A549 (cell line): ENCODE results near the gene RNF17. TPM values are rescaled to one million over a fixed set of nuclear protein-coding genes. Genes with fewer than 3 reads are reported as not detected.
"Not testable (repeated sequence)": the region's sequence is repeated elsewhere in the genome, so short reads cannot be mapped to it uniquely, and the experiment has no call there.

ENCODE experiments used
- ATAC-seq, 2 experiments: fragments of 200-7000 bp in 1 of 2; fragments of >200 bp in 1 of 2; cut with Nextera tagmentation in 1 of 2; cut with Tn5 transposase in 1 of 2; 3 replicates each; pipeline versions ENCODE4 v1.8.0 to v1.9.1; 2018 to 2020; ENCODE audit warnings: mild to moderate bottlenecking in 1 of 2, moderate library complexity in 1 of 2
- CTCF ChIA-PET: fragments of 300-600 bp; sonication (Branson Sonifier 250); formaldehyde crosslinking; extraction: SDS; loops from one replicate; lab custom pipeline; 2021; ENCODE audit warnings: antibody characterized with exemption, inconsistent platforms; lab: Yijun Ruan, JAX
- POLR2A ChIA-PET: fragments of 350-600 bp; formaldehyde crosslinking; extraction: SDS; loops from one replicate; lab custom pipeline; 2021; ENCODE audit warnings: antibody characterized with exemption, inconsistent platforms; lab: Yijun Ruan, JAX
- DNase-seq, 2 experiments: peaks; one replicate each; pipeline versions ENCODE4 v3.0.0 to v3.0.0-alpha.2; 2011 to 2016; ENCODE audit warnings: low read depth in 1 of 2, low spot score in 1 of 2
- FAIRE-seq: peaks from 2 replicates; lab custom pipeline; 2011; peaks lifted over from hg19 to GRCh38; lab: Jason Lieb, UNC
- H3K27ac ChIP-seq, 2 experiments: fragments of >200 bp; sonication (Bioruptor Twin); formaldehyde crosslinking; 3 replicates each; pipeline ENCODE4 v1.5.1; 2016 to 2017
- H3K4me1 ChIP-seq: fragments of >200 bp; sonication (Bioruptor Twin); formaldehyde crosslinking; 3 replicates; pipeline ENCODE4 v1.6.1; 2016
- H3K4me2 ChIP-seq: fragments of >200 bp; sonication (Bioruptor Twin); formaldehyde crosslinking; 3 replicates; pipeline ENCODE4 v1.6.1; 2016
- H3K4me3 ChIP-seq: fragments of >200 bp; sonication (Bioruptor Twin); formaldehyde crosslinking; 3 replicates; pipeline ENCODE4 v1.5.1; 2016
- H3K9me3 ChIP-seq: fragments of >200 bp; sonication (Bioruptor Twin); formaldehyde crosslinking; 3 replicates; pipeline ENCODE4 v1.6.1; 2016
- CBX2 ChIP-seq: fragments of 200-600 bp; sonication (generic); IDR thresholded peaks from 2 replicates; pipeline ENCODE4 v1.6.1; 2016; ENCODE audit warnings: low read depth, mild to moderate bottlenecking, borderline replicate concordance
- CHD4 ChIP-seq: fragments of 200-600 bp; sonication (generic); IDR thresholded peaks from 2 replicates; pipeline ENCODE4 v1.6.1; 2016; ENCODE audit warnings: antibody characterized with exemption, mild to moderate bottlenecking, borderline replicate concordance
- EHF ChIP-seq: fragments of 250-450 bp; sonication (Bioruptor Pico); IDR thresholded peaks from 2 replicates; pipeline ENCODE4 v1.5.0; 2020; ENCODE audit warnings: mild to moderate bottlenecking
- JUN ChIP-seq, 2 experiments: fragments of >200 bp; sonication (Bioruptor Twin); formaldehyde crosslinking; IDR thresholded peaks; 2 replicates in 1 of 2; 3 replicates in 1 of 2; pipeline ENCODE4 v1.6.1; 2016 to 2017
- RAD21 ChIP-seq, 2 experiments: fragments of >200 bp in 1 of 2; sonication (Bioruptor Twin) in 1 of 2; formaldehyde crosslinking in 1 of 2; IDR thresholded peaks in 1 of 2; conservative IDR thresholded peaks in 1 of 2; 2 replicates in 1 of 2; 3 replicates in 1 of 2; pipeline ENCODE4 v1.6.1; 2012 to 2018; ENCODE audit warnings: inconsistent platforms in 1 of 2
- RARB ChIP-seq: fragments of 250-450 bp; sonication (Bioruptor Pico); IDR thresholded peaks from 2 replicates; pipeline ENCODE4 v1.8.0; 2021; ENCODE audit warnings: mild to moderate bottlenecking, moderate library complexity
- RFX5 ChIP-seq: fragments of 450-650 bp; IDR thresholded peaks from 2 replicates; pipeline ENCODE4 v1.7.1; 2014; ENCODE audit warnings: antibody characterized with exemption, mild to moderate bottlenecking, moderate library complexity
- RNF2 ChIP-seq: fragments of 200-600 bp; sonication (generic); IDR thresholded peaks from 2 replicates; pipeline ENCODE4 v1.6.1; 2016; ENCODE audit warnings: low read depth, mild to moderate bottlenecking, antibody characterized with exemption, moderate library complexity, borderline replicate concordance
- SMC3 ChIP-seq: fragments of >200 bp; sonication (Bioruptor Twin); formaldehyde crosslinking; IDR thresholded peaks from 3 replicates; pipeline ENCODE4 v1.6.1; 2018; ENCODE audit warnings: inconsistent platforms
- WGBS: methylation state at CpG from one replicate; pipeline ENCODE4 v1.1.6; 2017; ENCODE audit errors: missing lambda C conversion rate; 5-methylcytosine and 5-hydroxymethylcytosine counted together
- polyA plus RNA-seq, 4 experiments: library from polyadenylated mRNA; depleted of rRNA in 3 of 4; stranded (reverse); fragments of >200 nt; fragmentation: RNase III in 1 of 4; extraction: RNeasy Plus Mini Kit Qiagen cat#74134 plus additional on column Dnase treatment in 1 of 4; gene quantifications; 2 replicates in 3 of 4; 3 replicates in 1 of 4; pipeline ENCODE4 v1.2.3, GENCODE V29; 2011 to 2017
- TF ChIP-seq, protein P1 (sequence below): fragments of >200 bp; sonication (Bioruptor Twin); formaldehyde crosslinking; IDR thresholded peaks from 2 replicates; pipeline ENCODE4 v1.6.1; 2016
- TF ChIP-seq, protein P2 (sequence below): fragments of 450-650 bp; IDR thresholded peaks from 2 replicates; pipeline ENCODE4 v1.6.1; 2014; ENCODE audit warnings: antibody characterized with exemption
- TF ChIP-seq, protein P3 (sequence below): fragments of 250-450 bp; sonication (Bioruptor Pico); IDR thresholded peaks from 2 replicates; pipeline ENCODE4 v1.5.0; 2021; ENCODE audit warnings: mild to moderate bottlenecking, moderate library complexity, borderline replicate concordance
- TF ChIP-seq, protein P4 (sequence below): fragments of >200 bp; sonication (Bioruptor Twin); formaldehyde crosslinking; IDR thresholded peaks from 3 replicates; pipeline ENCODE4 v1.5.1; 2016
- TF ChIP-seq, protein P5 (sequence below): IDR thresholded peaks from 2 replicates; pipeline ENCODE4 v1.6.1; 2012

The RNF17 gene
- polyA plus RNA-seq, 2 of the 4 experiments (the other 2 are of a cell fraction), result not detected

DNA sequence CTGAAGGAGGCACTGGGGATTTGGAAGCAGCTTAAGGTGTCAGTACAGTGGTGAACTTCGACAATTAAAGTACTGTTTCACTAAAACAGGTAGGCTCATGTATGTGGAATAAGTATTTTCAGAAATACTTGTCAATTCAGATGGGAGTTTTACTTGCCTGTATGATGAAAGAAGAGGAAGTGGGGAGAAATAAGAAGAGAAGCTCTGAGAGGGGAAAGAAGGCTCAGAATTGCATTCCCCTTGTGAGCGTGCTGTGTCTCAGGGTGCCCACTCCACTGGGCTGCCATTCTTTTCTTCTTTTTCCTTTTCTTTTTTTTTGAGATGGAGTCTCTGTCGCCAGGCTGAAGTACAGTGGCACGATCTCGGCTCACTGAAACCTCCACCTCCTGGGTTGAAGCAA lies 38.6 kb upstream of the RNF17 start:
- no peaks in the 10 kb centered on the region for H3K4me1 ChIP-seq
- DNase-seq (no peak), ATAC-seq (no peak), FAIRE-seq (no peak)
- TF ChIP-seq EHF (CRISPR knock-in tag) (no peak), RFX5 (no peak)
- TF ChIP-seq, protein P1, sequence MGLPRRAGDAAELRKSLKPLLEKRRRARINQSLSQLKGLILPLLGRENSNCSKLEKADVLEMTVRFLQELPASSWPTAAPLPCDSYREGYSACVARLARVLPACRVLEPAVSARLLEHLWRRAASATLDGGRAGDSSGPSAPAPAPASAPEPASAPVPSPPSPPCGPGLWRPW, result no peak
- H3K27ac ChIP-seq, result no peak overlapping the region
- H3K4me2 ChIP-seq, result no peak overlapping the region
- ChIA-PET POLR2A (no interaction called here), CTCF (interaction anchor here (0.7 to 1.4 kb wide), 3 partner anchors 11 to 159 kb away, joined by 3 read pairs; no protein-coding TSS in a partner anchor)
- no peaks in the 10 kb centered on the region for H3K9me3 ChIP-seq
- 17% methylated on average over 5 of the region's 5 CpGs for WGBS
- H3K4me3 ChIP-seq, result no peak overlapping the region

DNA sequence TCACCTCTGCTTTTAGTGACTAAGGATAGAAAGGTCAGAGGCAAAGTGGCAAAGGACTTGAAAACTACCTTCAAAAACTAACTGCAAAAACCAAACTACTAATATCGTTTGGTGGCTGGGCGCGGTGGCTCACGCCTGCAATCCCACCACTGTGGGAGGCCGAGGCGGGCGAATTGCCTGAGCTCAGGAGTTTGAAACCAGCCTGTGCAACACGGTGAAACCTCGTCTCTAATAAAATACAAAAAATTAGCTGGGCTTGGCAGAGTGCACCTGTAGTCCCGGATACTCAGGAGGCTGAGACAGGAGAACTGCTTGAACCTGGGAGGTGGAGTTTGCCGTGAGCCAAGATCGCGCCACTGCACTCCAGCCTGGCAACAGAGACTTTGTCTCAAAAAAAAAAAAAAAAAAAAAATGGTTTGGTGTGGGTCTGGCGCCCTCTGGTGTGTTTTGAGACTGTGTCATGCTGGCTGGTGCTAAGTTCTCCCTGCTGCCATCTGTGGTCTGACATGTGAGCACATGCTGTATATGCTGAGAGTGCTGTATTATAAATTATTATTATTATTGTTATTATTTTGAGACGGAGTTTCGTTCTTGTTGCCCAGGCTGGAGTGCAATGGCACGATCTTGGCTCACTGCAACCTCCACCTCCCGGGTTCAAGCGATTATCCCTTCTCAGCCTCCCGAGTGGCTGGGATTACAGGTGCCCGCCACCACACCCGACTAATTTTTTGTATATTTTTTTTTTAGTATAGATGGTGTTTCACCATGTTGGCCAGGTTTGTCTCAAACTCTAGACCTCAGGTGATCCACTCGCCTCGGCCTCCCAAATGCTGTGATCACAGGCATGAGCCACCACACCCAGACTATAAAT lies 36.0 kb upstream of the RNF17 start:
- no peak for TF ChIP-seq CBX2
- TF ChIP-seq, protein P2, sequence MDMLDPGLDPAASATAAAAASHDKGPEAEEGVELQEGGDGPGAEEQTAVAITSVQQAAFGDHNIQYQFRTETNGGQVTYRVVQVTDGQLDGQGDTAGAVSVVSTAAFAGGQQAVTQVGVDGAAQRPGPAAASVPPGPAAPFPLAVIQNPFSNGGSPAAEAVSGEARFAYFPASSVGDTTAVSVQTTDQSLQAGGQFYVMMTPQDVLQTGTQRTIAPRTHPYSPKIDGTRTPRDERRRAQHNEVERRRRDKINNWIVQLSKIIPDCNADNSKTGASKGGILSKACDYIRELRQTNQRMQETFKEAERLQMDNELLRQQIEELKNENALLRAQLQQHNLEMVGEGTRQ, result no peak
- no peak for TF ChIP-seq EHF (CRISPR knock-in tag)
- TF ChIP-seq, protein P3, sequence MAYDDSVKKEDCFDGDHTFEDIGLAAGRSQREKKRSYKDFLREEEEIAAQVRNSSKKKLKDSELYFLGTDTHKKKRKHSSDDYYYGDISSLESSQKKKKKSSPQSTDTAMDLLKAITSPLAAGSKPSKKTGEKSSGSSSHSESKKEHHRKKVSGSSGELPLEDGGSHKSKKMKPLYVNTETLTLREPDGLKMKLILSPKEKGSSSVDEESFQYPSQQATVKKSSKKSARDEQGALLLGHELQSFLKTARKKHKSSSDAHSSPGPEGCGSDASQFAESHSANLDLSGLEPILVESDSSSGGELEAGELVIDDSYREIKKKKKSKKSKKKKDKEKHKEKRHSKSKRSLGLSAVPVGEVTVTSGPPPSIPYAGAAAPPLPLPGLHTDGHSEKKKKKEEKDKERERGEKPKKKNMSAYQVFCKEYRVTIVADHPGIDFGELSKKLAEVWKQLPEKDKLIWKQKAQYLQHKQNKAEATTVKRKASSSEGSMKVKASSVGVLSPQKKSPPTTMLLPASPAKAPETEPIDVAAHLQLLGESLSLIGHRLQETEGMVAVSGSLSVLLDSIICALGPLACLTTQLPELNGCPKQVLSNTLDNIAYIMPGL (CRISPR knock-in tag), result no peak
- TF ChIP-seq JUN (IDR thresholded peaks at IDR 0.05), result no peak
- TF ChIP-seq, protein P4, sequence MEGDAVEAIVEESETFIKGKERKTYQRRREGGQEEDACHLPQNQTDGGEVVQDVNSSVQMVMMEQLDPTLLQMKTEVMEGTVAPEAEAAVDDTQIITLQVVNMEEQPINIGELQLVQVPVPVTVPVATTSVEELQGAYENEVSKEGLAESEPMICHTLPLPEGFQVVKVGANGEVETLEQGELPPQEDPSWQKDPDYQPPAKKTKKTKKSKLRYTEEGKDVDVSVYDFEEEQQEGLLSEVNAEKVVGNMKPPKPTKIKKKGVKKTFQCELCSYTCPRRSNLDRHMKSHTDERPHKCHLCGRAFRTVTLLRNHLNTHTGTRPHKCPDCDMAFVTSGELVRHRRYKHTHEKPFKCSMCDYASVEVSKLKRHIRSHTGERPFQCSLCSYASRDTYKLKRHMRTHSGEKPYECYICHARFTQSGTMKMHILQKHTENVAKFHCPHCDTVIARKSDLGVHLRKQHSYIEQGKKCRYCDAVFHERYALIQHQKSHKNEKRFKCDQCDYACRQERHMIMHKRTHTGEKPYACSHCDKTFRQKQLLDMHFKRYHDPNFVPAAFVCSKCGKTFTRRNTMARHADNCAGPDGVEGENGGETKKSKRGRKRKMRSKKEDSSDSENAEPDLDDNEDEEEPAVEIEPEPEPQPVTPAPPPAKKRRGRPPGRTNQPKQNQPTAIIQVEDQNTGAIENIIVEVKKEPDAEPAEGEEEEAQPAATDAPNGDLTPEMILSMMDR, result peak; percentile 71
- peak; percentile 70 for TF ChIP-seq RAD21 (conservative IDR thresholded peaks at IDR 0.05 in 1 of 2, IDR thresholded peaks at IDR 0.05 in 1 of 2)
- TF ChIP-seq, protein P1, result no peak
- no peak for TF ChIP-seq RNF2
- TF ChIP-seq, protein P5, sequence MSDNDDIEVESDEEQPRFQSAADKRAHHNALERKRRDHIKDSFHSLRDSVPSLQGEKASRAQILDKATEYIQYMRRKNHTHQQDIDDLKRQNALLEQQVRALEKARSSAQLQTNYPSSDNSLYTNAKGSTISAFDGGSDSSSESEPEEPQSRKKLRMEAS, result no peak
- no peak for TF ChIP-seq CHD4
- no peak for TF ChIP-seq RARB (CRISPR knock-in tag)
- peak; percentile 62 for TF ChIP-seq SMC3
- H3K4me1 ChIP-seq, result no peaks in the 10 kb centered on the region
- no peak for FAIRE-seq
- peak; percentile 76 to 84 for DNase-seq
- H3K27ac ChIP-seq, result no peak overlapping the region
- POLR2A ChIA-PET, result no interaction called here
- ATAC-seq, result peak; percentile 99 to 100
- no peaks in the 10 kb centered on the region for H3K9me3 ChIP-seq
- peak overlapping the region; percentile 64 for H3K4me2 ChIP-seq
- no peak overlapping the region for H3K4me3 ChIP-seq
- WGBS, result 40% methylated on average over 24 of the region's 24 CpGs
- CTCF ChIA-PET, result interaction anchor here (0.6 to 2.5 kb wide), 22 partner anchors 8 to 720 kb away, joined by 3 to 16 read pairs (median 4); no protein-coding TSS in a partner anchor

DNA sequence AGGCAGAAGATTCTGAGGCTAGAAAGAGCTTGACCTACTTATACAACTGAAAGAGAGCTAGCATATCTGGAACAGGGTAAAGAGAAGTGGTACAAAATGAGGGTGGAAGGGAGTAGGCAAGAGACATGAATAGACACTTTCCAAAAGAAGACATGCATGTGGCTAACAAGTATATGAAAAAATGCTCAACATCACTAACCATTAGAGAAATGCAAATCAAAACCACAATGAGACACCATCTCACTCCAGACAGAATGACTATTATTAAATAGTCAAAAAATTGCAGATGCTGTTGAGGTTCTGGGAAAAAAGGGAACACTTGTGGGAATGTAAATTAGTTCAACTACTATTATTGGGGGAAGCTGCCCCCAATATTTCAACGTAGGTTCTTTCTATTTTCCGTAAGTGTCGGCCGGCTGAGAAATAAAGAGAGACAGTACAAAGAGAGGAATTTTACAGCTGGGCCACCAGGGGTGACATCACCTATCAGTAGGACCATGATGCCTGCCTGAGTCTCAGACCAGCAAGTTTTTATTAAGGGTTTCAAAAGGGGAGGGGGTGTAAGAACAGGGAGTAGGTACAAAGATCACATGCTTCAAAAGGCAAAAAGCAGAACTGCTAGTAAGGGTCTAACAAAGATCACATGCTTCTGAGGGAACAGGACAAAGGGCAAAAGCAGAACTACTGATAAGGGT lies 32.9 kb upstream of the RNF17 start:
- H3K4me3 ChIP-seq, POLR2A ChIA-PET, H3K9me3 ChIP-seq, DNase-seq, H3K4me1 ChIP-seq, H3K27ac ChIP-seq, H3K4me2 ChIP-seq, ATAC-seq, FAIRE-seq, CTCF ChIA-PET: not testable (repeated sequence)
- 92% methylated on average over 4 of the region's 4 CpGs for WGBS
